ENCODE data around the gene RND1.

RND1 gene

DNA sequence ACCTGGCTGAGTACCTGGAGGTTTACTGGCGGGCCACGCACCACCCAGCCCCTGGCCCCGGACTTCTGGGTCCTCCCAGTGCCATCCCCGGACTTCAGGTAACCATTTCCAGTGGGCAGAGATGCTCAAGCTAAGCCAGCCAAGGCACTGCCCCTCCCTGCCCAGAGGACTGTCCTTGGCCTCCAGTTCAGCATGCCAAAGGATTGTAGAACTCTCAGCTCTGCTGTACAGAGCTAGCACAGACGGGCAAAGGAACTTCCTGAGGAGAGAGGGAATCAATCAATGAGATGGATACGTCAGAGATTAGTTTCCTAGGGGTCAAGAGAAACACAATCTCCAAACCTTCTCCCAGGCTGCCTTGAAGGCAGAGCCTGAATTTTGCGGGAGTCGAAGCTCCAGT, 38.6 kb downstream of the RND1 start:
- FAIRE-seq: no peak

DNA sequence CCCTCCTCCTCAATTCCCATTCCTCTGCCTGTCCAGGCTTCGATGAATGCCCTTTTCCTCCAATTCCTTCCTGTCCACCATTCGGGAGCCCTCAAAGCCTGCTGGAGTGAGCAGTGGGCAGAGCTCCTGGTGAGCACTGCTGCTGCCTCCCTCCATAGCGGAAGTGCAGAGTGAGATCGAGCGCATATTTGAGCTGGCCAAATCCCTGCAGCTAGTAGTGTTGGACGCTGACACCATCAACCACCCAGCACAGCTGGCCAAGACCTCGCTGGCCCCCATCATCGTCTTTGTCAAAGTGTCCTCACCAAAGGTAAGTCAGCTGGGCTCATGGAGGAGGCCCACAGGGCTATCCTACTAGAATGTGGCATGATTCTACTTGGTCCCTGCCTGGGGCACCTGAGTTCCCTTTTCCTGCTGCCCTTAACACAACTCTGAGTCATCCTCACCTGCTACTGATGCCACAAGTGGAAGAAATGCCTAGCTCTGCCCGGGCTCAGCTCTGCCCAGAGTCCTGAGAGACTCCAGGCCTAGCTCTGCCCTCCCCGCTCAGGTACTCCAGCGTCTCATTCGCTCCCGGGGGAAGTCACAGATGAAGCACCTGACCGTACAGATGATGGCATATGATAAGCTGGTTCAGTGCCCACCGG, 39.3 kb downstream of the RND1 start:
- no peak for FAIRE-seq

DNA sequence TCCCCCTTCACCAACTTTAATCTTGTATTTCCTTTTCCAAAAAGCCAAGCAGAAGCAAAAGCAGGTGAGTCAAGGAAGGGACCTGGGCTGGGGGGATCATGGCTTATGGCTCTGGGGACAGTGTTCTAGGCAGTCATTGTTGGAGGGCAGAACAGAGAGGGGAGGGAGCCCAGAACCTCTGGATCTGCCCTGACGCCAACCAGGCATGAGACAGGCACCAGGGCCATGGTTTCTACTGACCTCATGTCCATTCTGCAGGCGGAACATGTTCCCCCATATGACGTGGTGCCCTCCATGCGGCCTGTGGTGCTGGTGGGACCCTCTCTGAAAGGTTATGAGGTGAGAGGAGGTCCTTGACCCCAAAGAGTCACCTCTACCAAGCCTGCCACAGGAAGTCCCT, 40.8 kb downstream of the RND1 start:
- no peak for FAIRE-seq

DNA sequence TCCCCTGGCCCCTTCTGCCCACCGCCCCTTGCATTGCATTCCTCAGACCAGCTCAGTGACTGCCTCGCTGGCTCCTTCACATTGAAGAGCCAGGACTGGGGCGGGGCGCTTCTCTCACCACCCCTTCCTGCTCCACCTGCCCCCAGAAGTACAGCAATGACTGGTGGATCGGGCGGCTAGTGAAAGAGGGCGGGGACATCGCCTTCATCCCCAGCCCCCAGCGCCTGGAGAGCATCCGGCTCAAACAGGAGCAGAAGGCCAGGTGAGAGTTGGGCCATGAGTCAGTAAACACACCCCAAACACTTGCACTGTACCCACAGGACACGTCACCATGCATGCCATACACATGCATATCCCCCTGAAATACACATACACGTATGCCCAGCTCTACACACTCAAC, 41.6 kb downstream of the RND1 start:
- FAIRE-seq: no peak

DNA sequence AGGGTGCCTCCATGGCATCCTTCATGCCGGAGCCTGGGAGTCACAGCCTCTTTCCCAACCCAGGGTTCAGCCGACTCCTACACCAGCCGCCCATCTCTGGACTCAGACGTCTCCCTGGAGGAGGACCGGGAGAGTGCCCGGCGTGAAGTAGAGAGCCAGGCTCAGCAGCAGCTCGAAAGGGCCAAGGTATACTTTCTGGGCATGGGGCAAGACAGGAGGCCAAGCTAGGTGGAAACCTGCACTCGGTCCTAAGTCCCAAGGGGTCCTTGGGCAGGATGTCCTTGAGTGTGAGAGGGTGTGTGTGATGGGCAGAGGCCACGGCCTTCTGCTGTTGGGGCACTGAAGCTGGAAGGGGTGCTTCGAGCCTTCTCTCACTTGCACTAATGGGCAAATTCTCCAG, 42.4 kb downstream of the RND1 start:
- no peak for FAIRE-seq

DNA sequence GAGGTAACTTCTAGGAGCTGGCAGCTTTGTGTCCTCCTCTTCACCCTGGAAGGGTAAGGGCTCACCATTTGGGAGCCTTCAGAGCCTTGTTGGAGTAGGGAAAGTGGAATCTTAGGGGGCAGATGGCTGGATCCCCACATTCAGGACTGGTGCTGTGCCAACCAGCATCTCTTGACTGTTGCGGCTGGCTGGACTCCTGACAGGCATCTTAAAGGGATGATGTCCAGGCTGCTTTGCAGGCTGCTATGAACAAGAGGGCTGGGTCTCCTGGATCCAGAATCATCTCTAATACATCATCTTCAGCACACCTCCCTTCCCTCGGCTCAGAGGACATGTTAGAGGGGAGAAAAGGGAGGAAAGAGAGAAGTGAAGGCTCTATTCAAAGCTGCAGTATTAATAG, 43.0 kb downstream of the RND1 start:
- FAIRE-seq: no peak

DNA sequence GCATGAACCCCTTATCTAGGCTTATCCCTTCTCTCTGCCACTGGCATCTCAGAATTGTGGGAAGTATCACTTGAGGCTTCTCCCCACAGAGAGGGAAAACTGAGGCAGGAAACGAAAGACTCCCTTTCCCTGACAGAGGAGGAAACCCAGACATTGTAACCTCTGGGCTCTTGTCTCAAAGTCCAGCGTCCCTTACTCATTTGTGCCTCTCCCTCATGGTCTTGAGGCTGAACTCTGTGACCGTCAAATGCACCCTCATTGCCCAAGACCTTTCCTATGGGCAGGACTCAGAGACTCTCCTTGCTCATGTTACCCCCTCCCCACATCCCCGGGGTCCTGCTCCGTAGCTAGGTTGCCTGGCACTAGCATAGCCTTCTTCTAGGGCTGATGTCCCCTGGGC, 43.5 kb downstream of the RND1 start:
- FAIRE-seq: no peak

DNA sequence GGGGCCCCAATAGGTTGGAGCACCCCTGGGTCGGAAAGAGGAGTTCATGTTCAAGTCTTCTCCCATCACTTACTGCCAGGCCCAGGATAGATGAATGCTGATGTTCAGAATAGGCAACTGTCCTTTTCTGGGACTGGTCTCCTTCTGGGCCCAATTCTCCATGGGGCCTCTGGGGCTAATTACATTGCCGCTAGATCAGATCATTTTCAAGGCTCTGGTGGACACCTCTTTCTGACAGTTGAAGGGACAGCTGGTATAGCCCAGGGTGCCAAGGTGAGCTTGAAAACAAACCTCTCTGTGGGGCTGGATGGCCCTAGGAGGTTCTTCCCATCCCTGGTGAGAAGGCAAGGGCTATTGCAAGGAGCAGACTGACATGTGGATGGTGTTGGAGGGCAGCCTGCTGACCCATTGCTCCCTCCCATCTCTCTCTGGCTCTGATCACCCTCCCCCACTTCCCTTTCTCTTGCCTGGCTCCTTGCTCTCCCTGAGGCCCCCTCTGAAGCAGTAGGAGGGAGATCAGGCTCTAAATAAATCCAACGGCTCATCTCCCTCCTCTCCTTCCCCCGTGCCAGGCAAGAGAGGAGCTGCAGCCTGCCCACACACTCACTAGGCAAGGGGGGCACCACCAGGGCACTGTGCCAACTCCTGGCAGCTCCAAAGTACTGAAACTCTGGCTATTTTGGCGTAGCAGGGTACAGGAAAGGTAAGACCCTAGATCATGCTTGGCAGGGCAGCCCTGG, 45.5 kb downstream of the RND1 start:
- FAIRE-seq: no peak

DNA sequence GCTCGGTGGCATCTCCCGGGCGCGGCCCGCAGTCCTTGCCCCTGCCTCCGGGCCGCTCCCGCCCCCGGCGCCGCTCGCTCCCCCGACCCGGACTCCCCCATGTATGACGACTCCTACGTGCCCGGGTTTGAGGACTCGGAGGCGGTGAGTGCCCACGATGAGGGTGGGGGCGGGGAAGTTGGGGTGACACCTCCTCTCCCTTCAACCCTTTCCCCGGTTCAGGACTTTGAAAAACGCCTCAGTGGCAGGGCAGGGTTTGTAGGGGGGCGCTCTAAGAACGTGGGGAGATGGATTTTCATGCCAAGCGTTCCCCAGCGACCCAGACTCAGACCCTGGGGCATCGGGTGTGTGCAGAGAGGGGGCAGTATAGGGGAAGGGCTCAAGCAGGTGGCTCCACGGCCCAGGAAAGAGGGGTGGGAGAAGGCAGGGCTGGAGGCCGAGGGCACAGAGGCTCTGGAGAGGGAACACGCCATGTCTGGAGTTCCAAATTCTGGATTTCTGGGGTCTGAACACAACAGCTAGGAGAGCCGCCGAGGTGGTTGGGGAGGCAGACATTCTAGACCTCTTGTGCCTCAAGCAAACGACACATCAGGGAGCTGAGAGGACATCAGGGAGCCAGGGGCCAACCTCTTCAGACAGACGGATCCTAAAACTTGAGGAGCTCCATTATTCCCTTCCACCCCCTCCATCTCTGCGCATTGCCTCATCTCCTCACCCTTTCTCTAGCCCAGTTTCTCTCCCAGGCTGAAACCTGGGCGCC, 46.7 kb downstream of the RND1 start:
- no peak for FAIRE-seq

DNA sequence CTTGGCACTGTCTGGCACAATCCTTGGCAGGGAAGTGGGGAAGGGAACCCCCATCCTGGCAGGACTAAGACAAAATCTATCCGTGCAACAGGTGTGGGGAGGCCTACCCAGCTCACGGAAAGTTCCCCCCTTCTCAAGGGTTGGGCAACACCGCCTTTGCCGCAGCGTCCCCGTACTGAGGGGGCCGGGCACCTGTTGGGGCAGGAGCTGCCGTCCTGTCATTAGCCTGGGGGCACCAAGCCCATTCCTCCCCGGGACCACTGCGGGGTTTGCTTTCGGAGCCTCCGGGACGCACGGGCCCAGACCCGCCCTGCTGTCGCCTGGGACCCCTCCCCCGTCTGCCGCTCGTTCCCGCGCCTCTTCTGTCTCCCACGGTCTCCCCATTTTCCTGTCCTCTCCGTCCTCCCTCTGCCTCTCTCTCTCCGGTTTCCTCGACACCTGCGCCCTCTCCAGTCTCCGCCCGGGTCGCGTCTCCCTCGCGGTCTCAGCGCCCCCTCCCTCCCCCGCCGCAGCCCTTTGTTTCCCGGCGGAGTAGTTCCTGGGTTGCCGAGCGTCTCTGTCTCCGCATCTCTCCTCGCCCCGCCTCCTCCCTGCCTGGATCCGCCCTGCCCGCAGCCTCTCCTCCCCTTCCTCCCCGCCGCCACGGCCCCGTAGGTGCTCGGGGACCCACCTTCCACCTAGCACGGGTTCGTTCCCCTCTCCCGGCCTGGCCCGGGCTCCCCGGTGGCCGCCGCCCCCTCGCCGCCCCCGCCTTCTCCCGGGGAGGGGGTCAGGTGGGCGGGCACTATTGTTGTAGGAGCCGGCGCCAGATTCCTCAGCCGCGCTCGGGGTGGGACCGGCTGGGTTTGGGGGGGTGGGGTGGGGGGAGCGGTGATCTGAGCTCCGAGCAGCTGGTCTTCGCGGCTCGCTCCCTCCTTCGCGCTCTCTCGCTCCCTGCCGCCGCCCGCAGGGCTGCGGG, 47.5 kb downstream of the RND1 start, which contains the start of gene CACNB3:
Gene CACNB3 (plus strand): TSS at position 624 of the 958 bp plus-strand sequence. CDS start 434 bp downstream, outside the sequence.
- no peak for FAIRE-seq

DNA sequence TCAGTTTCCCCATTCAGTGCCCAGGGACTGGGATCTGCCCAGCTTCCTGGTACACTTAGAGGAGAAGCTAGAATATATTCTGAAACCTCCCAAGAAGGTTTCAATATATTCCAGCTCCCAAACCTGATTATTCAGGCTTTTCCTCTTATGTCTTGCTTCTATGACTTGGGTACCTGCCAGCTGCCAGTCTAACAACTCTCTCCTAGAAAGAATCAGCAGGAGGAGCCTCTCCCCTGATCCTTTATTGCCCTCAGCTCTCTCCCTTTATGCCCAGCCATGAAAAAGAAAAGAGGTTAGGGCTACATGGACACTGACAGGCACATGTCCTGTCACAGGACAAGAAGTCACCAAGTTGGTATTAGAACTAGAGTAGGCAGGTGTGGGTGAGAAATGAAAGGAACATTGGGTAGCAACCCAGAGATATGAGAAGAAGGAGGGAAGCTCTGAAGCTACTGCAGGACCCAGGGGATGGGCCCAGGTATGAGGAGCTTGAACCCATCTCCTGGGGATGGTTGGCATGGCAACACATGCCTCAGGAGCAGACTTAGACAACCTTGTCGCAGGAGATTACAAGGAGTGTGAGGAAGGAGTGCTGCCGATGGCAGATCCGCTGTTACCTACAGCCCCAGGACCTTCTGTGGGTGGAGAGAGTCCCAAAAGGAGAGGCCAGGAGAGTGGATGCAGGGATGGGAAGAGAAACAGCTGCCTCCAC, 49.4 kb downstream of the RND1 start:
- FAIRE-seq: no peak

DNA sequence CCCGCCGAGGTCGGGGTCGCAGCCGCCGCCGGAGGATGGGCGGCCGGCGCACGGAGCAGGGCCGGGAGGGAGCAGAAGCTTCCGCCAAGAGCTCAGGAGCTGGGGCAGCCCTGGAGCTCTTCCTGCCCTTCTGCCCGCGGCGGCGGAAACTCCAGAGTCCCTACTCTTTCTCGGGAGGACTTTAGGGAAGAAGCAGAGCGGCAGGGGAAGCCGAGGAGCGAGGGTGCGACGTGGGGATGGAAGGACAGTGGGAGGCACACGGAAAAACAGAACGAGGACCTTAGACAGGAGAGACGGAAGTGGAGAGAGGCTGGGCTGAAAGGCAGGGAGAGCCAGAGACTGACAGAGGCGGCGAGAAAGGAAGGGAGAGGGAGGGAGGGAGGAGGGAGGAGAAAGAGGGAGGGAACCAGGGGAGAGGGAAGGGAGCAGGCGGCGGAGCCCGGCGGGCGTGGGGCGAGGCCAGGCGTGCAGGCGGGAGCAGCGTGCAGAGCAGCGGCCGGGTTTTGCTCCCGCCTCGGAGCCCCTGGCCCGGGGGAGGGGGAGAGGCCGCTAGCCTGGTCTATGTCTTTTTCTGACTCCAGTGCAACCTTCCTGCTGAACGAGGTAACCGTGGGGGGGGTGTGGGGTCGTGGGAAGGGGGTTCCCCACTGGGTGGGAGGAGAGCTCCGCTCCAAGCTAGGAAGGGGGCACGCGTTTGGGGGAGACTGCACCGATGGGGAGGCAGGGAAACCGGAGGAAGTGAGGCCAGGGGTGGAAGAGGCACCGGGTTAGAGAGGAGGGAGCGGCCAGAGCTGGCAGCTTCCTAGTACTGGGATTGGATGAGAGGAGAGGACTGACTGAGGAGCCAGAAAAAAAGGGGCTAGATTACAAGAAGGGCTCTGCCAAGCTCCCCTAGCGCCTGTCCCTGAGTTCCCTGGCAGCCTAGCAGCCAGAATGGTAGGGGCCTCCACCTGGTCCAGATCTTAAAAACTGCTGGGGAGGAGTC, 50.3 kb downstream of the RND1 start:
- FAIRE-seq: no peak

DNA sequence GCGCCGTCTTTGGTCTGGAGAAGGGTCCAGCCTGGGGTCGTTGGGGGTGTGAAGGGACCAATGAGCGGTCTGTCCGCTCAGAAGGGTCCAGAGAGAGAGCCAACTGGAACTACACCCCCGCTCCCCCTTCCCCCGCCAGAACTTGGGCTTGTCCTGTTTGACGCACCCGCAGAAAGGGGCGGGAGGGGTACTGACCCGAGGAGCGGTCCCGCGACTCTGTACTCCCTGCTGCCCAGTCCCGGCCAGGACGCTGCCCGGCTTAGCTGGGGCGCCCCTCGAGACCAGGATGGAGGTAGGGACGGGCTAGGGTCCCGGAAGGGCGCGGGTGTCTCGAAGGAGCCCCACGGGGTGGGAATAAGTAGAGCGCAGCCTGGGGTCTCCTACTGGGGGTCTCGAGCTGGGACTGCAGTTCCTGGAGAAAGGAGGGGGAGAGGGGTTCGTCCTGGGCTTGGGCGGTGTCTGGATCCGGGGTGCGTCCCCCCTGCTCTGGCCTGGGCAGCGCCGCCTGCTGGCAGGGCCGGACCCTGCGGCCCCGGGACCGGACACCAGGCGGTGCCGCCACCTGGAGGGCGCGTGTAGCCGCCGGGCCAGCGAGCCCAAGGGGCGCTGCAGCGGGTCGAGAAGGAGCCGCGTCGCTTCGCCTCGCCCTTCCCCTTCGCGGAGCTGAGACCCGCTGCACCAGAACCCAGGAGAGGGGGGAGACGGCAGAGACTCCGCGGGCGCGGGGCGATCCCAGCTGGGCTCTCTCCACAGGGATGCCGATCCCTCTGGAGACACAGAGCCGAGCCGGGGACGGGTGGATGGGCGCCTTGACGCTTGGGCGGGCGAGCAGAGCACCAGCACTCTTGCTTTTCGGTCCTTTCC, 51.2 kb downstream of the RND1 start:
- no peak for FAIRE-seq

DNA sequence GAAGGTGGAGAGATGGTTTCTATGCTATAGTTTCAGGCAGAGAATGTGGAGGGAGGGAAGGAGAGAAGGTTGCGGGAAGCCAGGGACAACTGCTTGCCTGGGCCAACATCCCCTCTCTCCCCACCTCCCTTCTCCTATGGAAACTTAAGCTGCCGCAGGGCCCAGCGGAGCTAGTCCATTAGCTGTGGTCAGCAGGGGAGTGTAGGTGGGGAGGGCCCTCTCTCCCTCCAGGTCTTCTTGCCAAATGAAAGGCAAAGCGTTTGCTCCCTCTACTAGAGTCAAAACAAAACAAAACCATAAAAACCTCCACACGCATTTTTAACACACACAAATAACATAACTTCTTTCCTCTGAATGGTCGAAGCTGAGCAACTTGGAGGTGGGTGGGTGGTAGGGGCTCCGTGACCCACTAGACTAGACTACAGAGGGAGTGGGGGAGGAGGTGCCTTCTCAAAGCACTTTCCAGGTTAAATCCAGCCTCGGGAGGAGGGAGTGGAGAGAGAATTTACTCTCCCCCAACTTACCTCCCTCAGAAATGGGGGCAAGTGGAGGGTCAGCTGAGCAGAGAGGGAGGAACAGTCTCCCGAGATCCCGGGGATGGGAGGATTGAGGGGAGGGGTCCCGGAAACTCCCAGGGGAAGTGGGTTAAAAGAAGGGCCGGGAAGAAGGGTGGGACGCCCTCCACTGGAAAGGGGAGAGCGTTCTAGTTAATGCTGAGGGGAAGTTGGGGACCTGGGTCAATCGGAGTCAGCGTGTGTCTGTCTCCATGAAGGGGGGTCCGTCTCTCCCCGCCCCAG, 52.0 kb downstream of the RND1 start:
- peak; percentile 96 for FAIRE-seq

DNA sequence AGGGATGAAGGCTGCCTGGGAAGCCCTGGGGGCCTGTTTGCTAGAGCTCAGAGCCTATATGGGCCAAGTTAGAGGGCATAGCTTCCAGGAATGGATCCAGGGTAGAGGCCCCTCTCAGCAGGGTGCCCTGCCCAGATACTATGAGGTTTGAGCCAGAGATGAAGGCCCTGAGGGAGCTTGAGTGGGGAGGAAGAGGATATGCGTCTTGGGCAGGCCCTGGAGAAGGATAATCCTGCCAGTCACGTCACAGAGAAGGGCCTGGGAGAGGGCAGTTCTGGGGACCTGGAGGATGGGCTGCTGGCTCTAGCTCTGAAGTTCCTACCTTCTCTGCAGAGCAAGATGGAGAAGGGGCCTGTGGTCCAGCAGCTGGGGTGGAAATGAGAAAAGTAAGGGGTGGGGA, 53.3 kb downstream of the RND1 start:
- FAIRE-seq: no peak

DNA sequence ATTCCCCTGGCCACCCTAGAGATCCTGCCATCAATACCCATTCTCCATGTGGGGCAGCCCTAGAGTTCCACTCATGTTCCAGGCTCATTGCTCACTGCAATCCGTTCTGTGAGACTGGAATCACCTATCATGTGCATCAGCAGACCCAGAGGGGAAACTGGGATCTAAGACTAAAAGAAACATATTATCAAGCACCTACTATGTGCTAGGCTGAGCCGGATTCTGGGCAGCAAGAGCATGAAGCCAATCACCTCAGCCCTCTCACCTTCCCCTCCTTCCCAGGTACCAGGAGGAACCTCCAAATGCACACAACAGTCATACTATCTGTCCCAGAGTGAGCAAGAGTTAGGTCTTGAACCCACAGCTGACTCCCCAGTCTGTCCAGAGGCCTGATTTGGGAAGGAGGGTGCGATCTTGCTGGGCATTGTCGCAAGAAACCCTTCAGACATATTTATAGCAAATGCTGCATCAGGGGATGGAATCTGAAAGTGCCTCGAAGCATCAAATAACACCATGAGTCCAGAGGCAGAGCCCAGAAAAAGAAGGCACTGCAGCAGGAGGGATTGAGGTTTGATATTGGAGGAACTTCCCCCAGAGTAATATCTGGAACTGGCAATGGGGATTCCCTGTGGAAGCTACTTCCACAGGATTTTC, 54.1 kb downstream of the RND1 start:
- no peak for FAIRE-seq

DNA sequence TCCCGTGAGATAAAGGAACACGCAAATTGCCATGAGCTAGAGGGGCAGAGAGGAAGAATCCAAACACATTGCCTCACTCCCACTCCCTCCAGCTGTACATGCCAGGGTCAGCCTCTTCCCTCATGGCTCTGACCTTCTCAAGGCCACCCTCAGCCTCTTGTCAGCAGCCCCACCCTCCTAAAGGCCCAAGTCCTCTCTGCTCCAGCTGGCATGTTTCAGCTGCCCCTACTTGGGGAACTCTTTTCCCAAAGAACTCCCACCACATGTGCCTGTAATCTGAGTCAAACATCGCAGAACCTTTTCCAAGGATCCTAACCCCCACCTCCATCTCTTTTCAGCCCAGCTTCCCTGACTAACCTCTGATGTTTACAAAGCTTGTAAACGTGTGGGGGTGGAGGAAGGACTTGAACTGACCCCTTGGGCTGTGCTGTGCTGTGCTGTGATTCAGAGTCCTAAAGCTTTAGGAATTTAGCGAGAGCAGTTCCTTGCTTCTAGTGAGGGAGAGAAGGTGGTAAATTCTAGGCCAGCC, 54.7 kb downstream of the RND1 start:
- peak; percentile 88 for FAIRE-seq

DNA sequence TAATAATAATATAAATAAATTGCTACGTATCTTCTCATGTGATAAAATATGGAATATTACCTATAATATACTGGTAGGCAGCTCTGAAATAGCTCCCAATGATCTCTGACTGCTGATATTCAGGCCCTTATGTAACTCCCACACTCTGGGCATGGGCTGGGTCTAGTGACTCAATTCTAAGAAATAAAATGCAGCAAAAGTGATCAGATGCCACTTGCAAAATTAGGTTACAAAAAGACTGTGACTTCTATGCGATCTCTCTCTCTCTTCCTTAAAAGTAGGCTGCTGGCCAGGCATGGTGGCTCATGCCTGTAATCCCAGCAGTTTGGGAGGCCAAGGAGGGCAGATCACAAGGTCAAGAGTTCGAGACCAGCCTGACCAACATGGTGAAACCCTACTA, 57.7 kb downstream of the RND1 start:
- FAIRE-seq: no peak
